Measurements from ENCODE around the gene PHF21A.

- TF ChIP-seq, protein P1, sequence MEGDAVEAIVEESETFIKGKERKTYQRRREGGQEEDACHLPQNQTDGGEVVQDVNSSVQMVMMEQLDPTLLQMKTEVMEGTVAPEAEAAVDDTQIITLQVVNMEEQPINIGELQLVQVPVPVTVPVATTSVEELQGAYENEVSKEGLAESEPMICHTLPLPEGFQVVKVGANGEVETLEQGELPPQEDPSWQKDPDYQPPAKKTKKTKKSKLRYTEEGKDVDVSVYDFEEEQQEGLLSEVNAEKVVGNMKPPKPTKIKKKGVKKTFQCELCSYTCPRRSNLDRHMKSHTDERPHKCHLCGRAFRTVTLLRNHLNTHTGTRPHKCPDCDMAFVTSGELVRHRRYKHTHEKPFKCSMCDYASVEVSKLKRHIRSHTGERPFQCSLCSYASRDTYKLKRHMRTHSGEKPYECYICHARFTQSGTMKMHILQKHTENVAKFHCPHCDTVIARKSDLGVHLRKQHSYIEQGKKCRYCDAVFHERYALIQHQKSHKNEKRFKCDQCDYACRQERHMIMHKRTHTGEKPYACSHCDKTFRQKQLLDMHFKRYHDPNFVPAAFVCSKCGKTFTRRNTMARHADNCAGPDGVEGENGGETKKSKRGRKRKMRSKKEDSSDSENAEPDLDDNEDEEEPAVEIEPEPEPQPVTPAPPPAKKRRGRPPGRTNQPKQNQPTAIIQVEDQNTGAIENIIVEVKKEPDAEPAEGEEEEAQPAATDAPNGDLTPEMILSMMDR (IDR thresholded peaks at IDR 0.05) = no peak
- TF ChIP-seq POLR2AphosphoS5 (IDR thresholded peaks at IDR 0.05) = no peak
Observed at GRCh38 chr11:46116007-46116711, 5.1 kb downstream of the PHF21A start.
